ENCODE data around the gene TELO2. TPM values are rescaled to one million over a fixed set of nuclear protein-coding genes. Genes with fewer than 3 reads are reported as not detected.

TELO2 gene
- total and polyA plus RNA-seq, 11 donors: 11.8 to 29.6 (median 17.0) TPM

- H3K4me1 ChIP-seq: no peaks in the 10 kb centered on the region
- H3K36me3 ChIP-seq: peaks cover 0 to 27% (median 8%) of the 10 kb centered on the region in 9 donors
- no peaks in the 10 kb centered on the region for H3K27me3 ChIP-seq
- DNase-seq (no peak), ATAC-seq (peak in 1 of 4 donors; percentile 5)
- WGBS, 4 donors: 86 to 88% (median 87%) methylated on average over 13 to 17 of the region's 17 CpGs
- intact Hi-C loops (cut with DNase I): no loop called here
- H3K9me3 ChIP-seq: peaks cover 0 to 8% (median under 1%) of the 10 kb centered on the region in 12 donors
- no peak overlapping the region for H3K4me3 ChIP-seq
- no peak for TF ChIP-seq POLR2A (IDR thresholded peaks at IDR 0.05)
- no peak for TF ChIP-seq CTCF (IDR thresholded peaks at IDR 0.05)
- no peak overlapping the region for H3K27ac ChIP-seq
Measured at GRCh38 chr16:1519831-1520230, 26.7 kb downstream of the TELO2 start.

GRCh38 chr16:1520461-1520860 is 27.3 kb downstream of the TELO2 start:
- no peaks in the 10 kb centered on the region for H3K4me1 ChIP-seq
- DNase-seq (no peak), ATAC-seq (no peak)
- WGBS, 4 donors: 94 to 97% (median 95%) methylated on average over 16 to 19 of the region's 19 CpGs
- H3K36me3 ChIP-seq: peaks cover 0 to 27% (median 8%) of the 10 kb centered on the region in 9 donors
- no peaks in the 10 kb centered on the region for H3K27me3 ChIP-seq
- no peak for TF ChIP-seq CTCF (IDR thresholded peaks at IDR 0.05)
- TF ChIP-seq POLR2A (IDR thresholded peaks at IDR 0.05): no peak
- no peak overlapping the region for H3K4me3 ChIP-seq
- intact Hi-C loops (cut with DNase I): no loop called here
- peaks cover 0 to 2% (median 0%) of the 10 kb centered on the region in 12 donors for H3K9me3 ChIP-seq
- H3K27ac ChIP-seq: no peak overlapping the region

GRCh38 chr16:1523581-1524245 is 30.6 kb downstream of the TELO2 start:
- ATAC-seq (no peak), DNase-seq (no peak)
- Histone ChIP-seq H3K9me3 (no peaks in the 10 kb centered on the region), H3K36me3 (peaks cover 0 to 27% (median 8%) of the 10 kb centered on the region in 9 donors), H3K4me3 (no peak overlapping the region), H3K27ac (no peak overlapping the region), H3K4me1 (peaks cover 6 to 22% (median 18%) of the 10 kb centered on the region in 12 donors), H3K27me3 (no peaks in the 10 kb centered on the region)
- TF ChIP-seq CTCF (IDR thresholded peaks at IDR 0.05): no peak
- no peak for TF ChIP-seq POLR2A (IDR thresholded peaks at IDR 0.05)
- WGBS, 4 donors: 89 to 95% (median 92%) methylated on average over 19 to 30 of the region's 30 CpGs
- intact Hi-C loops (cut with DNase I): loop anchor here in 1 of 10 donors (1.0 kb wide), 1 partner anchor 23 kb away; no protein-coding TSS in a partner anchor

GRCh38 chr16:1524366-1524765 is 31.2 kb downstream of the TELO2 start:
- no peaks in the 10 kb centered on the region for H3K27me3 ChIP-seq
- peaks cover 6 to 28% (median 22%) of the 10 kb centered on the region in 12 donors for H3K4me1 ChIP-seq
- no peak for TF ChIP-seq POLR2A (IDR thresholded peaks at IDR 0.05)
- TF ChIP-seq CTCF (IDR thresholded peaks at IDR 0.05): no peak
- 91 to 94% (median 93%) methylated on average over 25 to 26 of the region's 26 CpGs for WGBS, 4 donors
- H3K4me3 ChIP-seq: no peak overlapping the region
- H3K9me3 ChIP-seq: no peaks in the 10 kb centered on the region
- ATAC-seq (no peak), DNase-seq (no peak)
- no peak overlapping the region for H3K27ac ChIP-seq
- intact Hi-C loops (cut with DNase I): loop anchor here in 1 of 10 donors (1.0 kb wide), 1 partner anchor 24 kb away; no protein-coding TSS in a partner anchor
- peaks cover 0 to 23% (median 8%) of the 10 kb centered on the region in 9 donors for H3K36me3 ChIP-seq
